H9 (cell line): Measurements from ENCODE around the gene CAMTA1. TPM values are rescaled to one million over a fixed set of nuclear protein-coding genes. Genes with fewer than 3 reads are reported as not detected.

Source experiments
- DNase-seq: peaks from one replicate; pipeline ENCODE4 v3.0.0-alpha.2; 2017
- H2AFZ ChIP-seq: one replicate; pipeline ENCODE4 v1.6.1; 2013; ENCODE audit warnings: mild to moderate bottlenecking, low read length, control low read depth, moderate library complexity
- H2AK5ac ChIP-seq: 2 replicates; pipeline ENCODE4 v1.6.1; 2013; ENCODE audit warnings: low read length, control low read depth, mixed read lengths; ENCODE audit not compliant: insufficient read length
- H2BK120ac ChIP-seq: one replicate; pipeline ENCODE4 v1.6.1; 2013; ENCODE audit warnings: low read depth, mild to moderate bottlenecking, low read length, control low read depth, inconsistent platforms; ENCODE audit not compliant: poor library complexity, severe bottlenecking
- H2BK12ac ChIP-seq: 2 replicates; pipeline ENCODE4 v1.6.1; 2013; ENCODE audit warnings: low read length, control low read depth, mixed read lengths, low read depth; ENCODE audit not compliant: insufficient read length
- H2BK15ac ChIP-seq: 2 replicates; pipeline ENCODE4 v1.6.1; 2013; ENCODE audit warnings: low read depth, low read length, control low read depth
- H2BK20ac ChIP-seq: one replicate; pipeline ENCODE4 v1.6.1; 2013; ENCODE audit warnings: low read depth, mild to moderate bottlenecking, low read length, control low read depth, inconsistent platforms; ENCODE audit not compliant: poor library complexity, severe bottlenecking
- H2BK5ac ChIP-seq: 2 replicates; pipeline ENCODE4 v1.6.1; 2013; ENCODE audit warnings: low read length, control low read depth, mixed read lengths; ENCODE audit not compliant: insufficient read length
- H3K14ac ChIP-seq: 2 replicates; pipeline ENCODE4 v1.6.1; 2013; ENCODE audit warnings: low read length, control low read depth; ENCODE audit not compliant: insufficient read depth
- H3K18ac ChIP-seq: 2 replicates; pipeline ENCODE4 v1.6.1; 2013; ENCODE audit warnings: low read depth, mild to moderate bottlenecking, mixed read lengths, low read length, control low read depth; ENCODE audit not compliant: insufficient read length
- H3K23ac ChIP-seq: 2 replicates; pipeline ENCODE4 v1.6.1; 2013; ENCODE audit warnings: low read length, control low read depth, mixed read lengths, low read depth; ENCODE audit not compliant: insufficient read length
- H3K23me2 ChIP-seq: 2 replicates; pipeline ENCODE4 v1.6.1; 2013; ENCODE audit warnings: low read depth, mild to moderate bottlenecking, mixed read lengths, low read length, control low read depth; ENCODE audit not compliant: insufficient read length, poor library complexity, severe bottlenecking
- H3K27ac ChIP-seq: 2 replicates; pipeline ENCODE4 v1.5.1; 2013; ENCODE audit warnings: low read length, control low read depth, mixed read lengths, low read depth; ENCODE audit not compliant: insufficient read length
- H3K27me3 ChIP-seq: 2 replicates; pipeline ENCODE4 v1.6.1; 2013; ENCODE audit warnings: low read length, control low read depth, inconsistent platforms; ENCODE audit not compliant: insufficient read depth
- H3K4ac ChIP-seq: 2 replicates; pipeline ENCODE4 v1.6.1; 2013; ENCODE audit warnings: low read depth, mild to moderate bottlenecking, control low read depth, inconsistent platforms, low read length, moderate library complexity
- H3K4me1 ChIP-seq: 2 replicates; pipeline ENCODE4 v1.6.1; 2013; ENCODE audit warnings: low read length, control low read depth, inconsistent platforms; ENCODE audit not compliant: insufficient read depth
- H3K4me2 ChIP-seq: 2 replicates; pipeline ENCODE4 v1.6.1; 2013; ENCODE audit warnings: low read length, control low read depth, mixed read lengths; ENCODE audit not compliant: insufficient read length, insufficient read depth
- H3K56ac ChIP-seq: 2 replicates; pipeline ENCODE4 v1.6.1; 2013; ENCODE audit warnings: low read depth, mild to moderate bottlenecking, mixed read lengths, low read length, control low read depth; ENCODE audit not compliant: insufficient read length
- H3K79me1 ChIP-seq: 2 replicates; pipeline ENCODE4 v1.6.1; 2013; ENCODE audit warnings: low read depth, mild to moderate bottlenecking, moderate library complexity, low read length, control low read depth, inconsistent platforms; ENCODE audit not compliant: insufficient read depth, poor library complexity, severe bottlenecking
- H3K79me2 ChIP-seq: 2 replicates; pipeline ENCODE4 v1.6.1; 2013; ENCODE audit warnings: low read length, control low read depth, inconsistent platforms; ENCODE audit not compliant: insufficient read depth
- H3K9ac ChIP-seq: 2 replicates; pipeline ENCODE4 v1.6.1; 2013; ENCODE audit warnings: low read length, control low read depth, mixed read lengths; ENCODE audit not compliant: insufficient read length; ENCODE audit errors: extremely low read depth
- H3K9me3 ChIP-seq: one replicate; pipeline ENCODE4 v1.6.1; 2013; ENCODE audit warnings: low read depth, low read length, inconsistent platforms; ENCODE audit not compliant: control insufficient read depth
- H3T11ph ChIP-seq: one replicate; pipeline ENCODE4 v1.6.1; 2013; ENCODE audit warnings: mild to moderate bottlenecking, low read length, control low read depth, inconsistent platforms
- H4K20me1 ChIP-seq: one replicate; pipeline ENCODE4 v1.6.1; 2013; ENCODE audit not compliant: control insufficient read depth, insufficient read length, insufficient read depth
- H4K5ac ChIP-seq: 2 replicates; pipeline ENCODE4 v1.6.1; 2013; ENCODE audit warnings: low read depth, mild to moderate bottlenecking, mixed read lengths, low read length, control low read depth; ENCODE audit not compliant: insufficient read length
- H4K8ac ChIP-seq: replicated peaks from 2 replicates; pipeline ENCODE4 v1.6.1; 2013; ENCODE audit warnings: low read length, control low read depth, mixed read lengths, low read depth; ENCODE audit not compliant: insufficient read length
- H4K91ac ChIP-seq: 2 replicates; pipeline ENCODE4 v1.6.1; 2013; ENCODE audit warnings: low read depth, mild to moderate bottlenecking, moderate library complexity, mixed read lengths, low read length, control low read depth; ENCODE audit not compliant: insufficient read length
- H3K27ac Mint-ChIP-seq, 3 experiments: 2 replicates in 2 of 3; 3 replicates in 1 of 3; pipeline ENCODE4 v1.8.0; 2020 to 2021; ENCODE audit warnings: mixed read lengths in 3 of 3, mild to moderate bottlenecking in 1 of 3, moderate library complexity in 1 of 3
- H3K27me3 Mint-ChIP-seq: 2 replicates; pipeline ENCODE4 v1.8.0; 2021; ENCODE audit warnings: low read depth, mild to moderate bottlenecking, moderate library complexity, mixed read lengths
- H3K36me3 Mint-ChIP-seq, 3 experiments: 2 replicates in 2 of 3; 3 replicates in 1 of 3; pipeline ENCODE4 v1.8.0; 2020 to 2021; ENCODE audit warnings: low read depth in 3 of 3, mixed read lengths in 3 of 3; ENCODE audit not compliant: insufficient read depth in 1 of 3
- H3K4me1 Mint-ChIP-seq, 2 experiments: 2 replicates each; pipeline ENCODE4 v1.8.0; 2020; ENCODE audit warnings: mixed read lengths in 2 of 2
- H3K4me3 Mint-ChIP-seq, 2 experiments: 2 replicates in 1 of 2; 3 replicates in 1 of 2; pipeline ENCODE4 v1.8.0; 2020 to 2021; ENCODE audit warnings: mild to moderate bottlenecking in 2 of 2, mixed read lengths in 2 of 2, moderate library complexity in 1 of 2
- H3K9me3 Mint-ChIP-seq, 2 experiments: 2 replicates in 1 of 2; 3 replicates in 1 of 2; pipeline ENCODE4 v1.8.0; 2020; ENCODE audit warnings: mild to moderate bottlenecking in 2 of 2, mixed read lengths in 2 of 2, moderate library complexity in 1 of 2
- WGBS: extraction: QIAGEN DNeasy Blood & Tissue Kit; methylation state at CpG from one replicate; pipeline ENCODE4 v1.1.7; 2013; ENCODE audit warnings: missing lambda C conversion rate, low lambda C conversion rate, mixed read lengths; ENCODE audit not compliant: insufficient read length; ENCODE audit errors: extremely low coverage; 5-methylcytosine and 5-hydroxymethylcytosine counted together
- total RNA-seq: library from RNA; stranded (reverse); gene quantifications from 2 replicates; pipeline ENCODE4 v1.2.1, GENCODE V29; 2021
- TF ChIP-seq, protein P1 (sequence below): fragments of 200-600 bp; sonication (generic); conservative IDR thresholded peaks from 3 replicates; pipeline ENCODE4 v1.8.0; 2021; ENCODE audit warnings: antibody characterized with exemption, mild to moderate bottlenecking

Gene CAMTA1
- total RNA-seq, 1 experiment from 2014 or later: 115 TPM

GRCh38 chr1:7608628-7609305, 823.5 kb downstream of the CAMTA1 start:
- Mint-ChIP-seq H3K27ac (peak overlapping the region in 2 of 3 experiments; percentile 52 to 96; a peak in 3 of 7 replicates), H3K36me3 (peaks cover 10 to 12% (median 10%) of the 10 kb centered on the region in 3 experiments; a peak in 5 of 7 replicates), H3K9me3 (peaks cover 19 to 31% of the 10 kb centered on the region in 2 experiments), H3K4me3 (no peak overlapping the region), H3K27me3 (peaks cover 7% of the 10 kb centered on the region; the same call in 1 of the 2 replicates), H3K4me1 (peaks cover 15 to 18% of the 10 kb centered on the region in 2 experiments)
- no peaks in the 10 kb centered on the region for H3K79me1 ChIP-seq
- peaks cover 6% of the 10 kb centered on the region; the same call in 1 of the 2 replicates for H3K4me1 ChIP-seq
- no peak overlapping the region for H3K4ac ChIP-seq
- no peak overlapping the region for H3T11ph ChIP-seq
- H2BK120ac ChIP-seq: no peak overlapping the region
- no peak overlapping the region for H2BK12ac ChIP-seq
- no peak overlapping the region for H3K56ac ChIP-seq
- no peak overlapping the region for H2BK5ac ChIP-seq
- H2AK5ac ChIP-seq: no peak overlapping the region
- H4K5ac ChIP-seq: no peak overlapping the region
- no peak overlapping the region for H3K18ac ChIP-seq
- no peak overlapping the region for H3K4me2 ChIP-seq
- no peaks in the 10 kb centered on the region for H3K27me3 ChIP-seq
- peak overlapping the region; percentile 37 for H4K91ac ChIP-seq
- no peak overlapping the region for H2BK15ac ChIP-seq
- no peak overlapping the region for H2AFZ ChIP-seq
- TF ChIP-seq, protein P1, sequence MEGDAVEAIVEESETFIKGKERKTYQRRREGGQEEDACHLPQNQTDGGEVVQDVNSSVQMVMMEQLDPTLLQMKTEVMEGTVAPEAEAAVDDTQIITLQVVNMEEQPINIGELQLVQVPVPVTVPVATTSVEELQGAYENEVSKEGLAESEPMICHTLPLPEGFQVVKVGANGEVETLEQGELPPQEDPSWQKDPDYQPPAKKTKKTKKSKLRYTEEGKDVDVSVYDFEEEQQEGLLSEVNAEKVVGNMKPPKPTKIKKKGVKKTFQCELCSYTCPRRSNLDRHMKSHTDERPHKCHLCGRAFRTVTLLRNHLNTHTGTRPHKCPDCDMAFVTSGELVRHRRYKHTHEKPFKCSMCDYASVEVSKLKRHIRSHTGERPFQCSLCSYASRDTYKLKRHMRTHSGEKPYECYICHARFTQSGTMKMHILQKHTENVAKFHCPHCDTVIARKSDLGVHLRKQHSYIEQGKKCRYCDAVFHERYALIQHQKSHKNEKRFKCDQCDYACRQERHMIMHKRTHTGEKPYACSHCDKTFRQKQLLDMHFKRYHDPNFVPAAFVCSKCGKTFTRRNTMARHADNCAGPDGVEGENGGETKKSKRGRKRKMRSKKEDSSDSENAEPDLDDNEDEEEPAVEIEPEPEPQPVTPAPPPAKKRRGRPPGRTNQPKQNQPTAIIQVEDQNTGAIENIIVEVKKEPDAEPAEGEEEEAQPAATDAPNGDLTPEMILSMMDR: no peak
- no peaks in the 10 kb centered on the region for H3K23me2 ChIP-seq
- no peaks in the 10 kb centered on the region for H3K79me2 ChIP-seq
- H3K23ac ChIP-seq: no peak overlapping the region
- H4K20me1 ChIP-seq: no peaks in the 10 kb centered on the region
- H3K9ac ChIP-seq: no peak overlapping the region
- H3K9me3 ChIP-seq: peaks cover 4% of the 10 kb centered on the region
- peak; percentile 92 for DNase-seq
- no peak overlapping the region for H3K27ac ChIP-seq
- peak overlapping the region; percentile 32 for H3K14ac ChIP-seq
- no CpG with 5 or more reads among the region's 10 CpGs for WGBS
- H2BK20ac ChIP-seq: no peak overlapping the region
- H4K8ac ChIP-seq: no peak overlapping the region
